Stimulated activated CD4-positive, alpha-beta T cell treated with anti-CD3 and anti-CD28 coated beads, Interleukin-2, amount 100 ng/mL, for 48 hours (primary cell): ENCODE data around the gene LILRB3.
A peak's percentile ranks its signal among the peaks of the same experiment; 100 is the strongest.
"Not testable (repeated sequence)": the region's sequence is repeated elsewhere in the genome, so short reads cannot be mapped to it uniquely, and the experiment has no call there.

Experiments
- DNase-seq, 2 donors: peaks; one replicate each; pipeline ENCODE4 v3.0.0-alpha.2; 2020

The LILRB3 gene

GRCh38 chr19:54189145-54189734, 33.6 kb downstream of the LILRB3 start, which contains the start of gene MBOAT7:
Gene MBOAT7, minus strand, starts transcription at chr19:54189580. Its CDS starts 1,072 bp downstream, at chr19:54188508.
- no peak for DNase-seq

- DNase-seq: peak in 1 of 2 donors; percentile 44
Observed at GRCh38 chr19:54188215-54188871, 34.5 kb downstream of the LILRB3 start.

- DNase-seq: no peak
Observed at GRCh38 chr19:54186934-54187381, 35.8 kb downstream of the LILRB3 start.

GRCh38 chr19:54186351-54186750, 36.5 kb downstream of the LILRB3 start:
- DNase-seq: no peak

- no peak for DNase-seq
Observed at GRCh38 chr19:54183431-54183830, 39.4 kb downstream of the LILRB3 start.

- not testable (repeated sequence) for DNase-seq
Observed at GRCh38 chr19:54181894-54182293, 40.9 kb downstream of the LILRB3 start.

- DNase-seq: no peak
Observed at GRCh38 chr19:54180691-54181091, 42.1 kb downstream of the LILRB3 start.

GRCh38 chr19:54179921-54180461, 42.8 kb downstream of the LILRB3 start:
- no peak for DNase-seq

GRCh38 chr19:54179262-54179852, 43.5 kb downstream of the LILRB3 start:
- DNase-seq: no peak

GRCh38 chr19:54178581-54179261, 44.1 kb downstream of the LILRB3 start:
- DNase-seq: no peak

GRCh38 chr19:54173951-54174834, 48.6 kb downstream of the LILRB3 start:
- DNase-seq: no peak

GRCh38 chr19:54173359-54173699, 49.5 kb downstream of the LILRB3 start:
- DNase-seq: no peak

GRCh38 chr19:54172471-54173358, 50.1 kb downstream of the LILRB3 start, which contains the start of gene TMC4:
Gene TMC4, minus strand, starts transcription at chr19:54173160. Its CDS starts 43 bp downstream, at chr19:54173117.
- DNase-seq: no peak

- DNase-seq: not testable (repeated sequence)
Observed at GRCh38 chr19:54171736-54172431, 50.9 kb downstream of the LILRB3 start.

- no peak for DNase-seq
Observed at GRCh38 chr19:54169149-54169740, 53.6 kb downstream of the LILRB3 start.

- peak; percentile 96 to 97 for DNase-seq
Observed at GRCh38 chr19:54168174-54168917, 54.5 kb downstream of the LILRB3 start.
